ENCODE measurements around the gene NEUROD4.

Gene NEUROD4

DNA sequence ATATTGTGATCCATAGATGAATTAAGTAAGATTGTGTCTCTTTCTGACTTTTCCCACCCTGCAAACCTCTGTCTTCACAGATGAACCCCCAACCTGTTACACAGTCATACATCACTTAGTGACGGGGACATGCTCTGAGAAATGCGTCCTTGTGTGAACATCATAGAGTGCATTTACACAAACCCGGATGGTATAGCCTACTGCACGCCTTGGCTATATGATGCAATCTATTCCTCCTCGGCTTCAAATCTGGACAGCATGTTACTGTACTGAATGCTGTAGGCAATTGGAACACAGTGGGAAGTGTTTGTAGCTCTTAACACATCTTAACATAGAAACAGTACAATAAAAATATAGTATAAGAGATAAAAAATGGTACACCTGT lies 27.8 kb upstream of the NEUROD4 start:
- Histone ChIP-seq H3K4me2 (ENCODE audit: low read length) (peak overlapping the region; percentile 87), H3K79me2 (ENCODE audit: low read length) (no peaks in the 10 kb centered on the region), H2AFZ (ENCODE audit: low read depth, low read length) (peak overlapping the region; percentile 63; the same call in 1 of the 2 replicates), H3K9me3 (ENCODE audit: insufficient read depth, low read length) (no peaks in the 10 kb centered on the region), H4K20me1 (ENCODE audit: insufficient read depth, low read length) (no peaks in the 10 kb centered on the region), H3K27ac (ENCODE audit: low read length) (peak overlapping the region; percentile 95), H3K36me3 (replicated peaks; ENCODE audit: low read depth, low read length) (no peaks in the 10 kb centered on the region), H3K4me1 (ENCODE audit: low read length) (peaks cover 48% of the 10 kb centered on the region), H3K9ac (ENCODE audit: low read length) (peak overlapping the region; percentile 67), H3K4me3 (ENCODE audit: low read length) (peak overlapping the region; percentile 56), H3K27me3 (ENCODE audit: low read depth, low read length) (no peaks in the 10 kb centered on the region)
- TF ChIP-seq, protein P1, sequence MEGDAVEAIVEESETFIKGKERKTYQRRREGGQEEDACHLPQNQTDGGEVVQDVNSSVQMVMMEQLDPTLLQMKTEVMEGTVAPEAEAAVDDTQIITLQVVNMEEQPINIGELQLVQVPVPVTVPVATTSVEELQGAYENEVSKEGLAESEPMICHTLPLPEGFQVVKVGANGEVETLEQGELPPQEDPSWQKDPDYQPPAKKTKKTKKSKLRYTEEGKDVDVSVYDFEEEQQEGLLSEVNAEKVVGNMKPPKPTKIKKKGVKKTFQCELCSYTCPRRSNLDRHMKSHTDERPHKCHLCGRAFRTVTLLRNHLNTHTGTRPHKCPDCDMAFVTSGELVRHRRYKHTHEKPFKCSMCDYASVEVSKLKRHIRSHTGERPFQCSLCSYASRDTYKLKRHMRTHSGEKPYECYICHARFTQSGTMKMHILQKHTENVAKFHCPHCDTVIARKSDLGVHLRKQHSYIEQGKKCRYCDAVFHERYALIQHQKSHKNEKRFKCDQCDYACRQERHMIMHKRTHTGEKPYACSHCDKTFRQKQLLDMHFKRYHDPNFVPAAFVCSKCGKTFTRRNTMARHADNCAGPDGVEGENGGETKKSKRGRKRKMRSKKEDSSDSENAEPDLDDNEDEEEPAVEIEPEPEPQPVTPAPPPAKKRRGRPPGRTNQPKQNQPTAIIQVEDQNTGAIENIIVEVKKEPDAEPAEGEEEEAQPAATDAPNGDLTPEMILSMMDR (IDR thresholded peaks at IDR 0.05; ENCODE audit: low read depth, low read length), result no peak
- TF ChIP-seq EZH2phosphoT487 (IDR thresholded peaks at IDR 0.05; ENCODE audit: low read depth), result no peak

DNA sequence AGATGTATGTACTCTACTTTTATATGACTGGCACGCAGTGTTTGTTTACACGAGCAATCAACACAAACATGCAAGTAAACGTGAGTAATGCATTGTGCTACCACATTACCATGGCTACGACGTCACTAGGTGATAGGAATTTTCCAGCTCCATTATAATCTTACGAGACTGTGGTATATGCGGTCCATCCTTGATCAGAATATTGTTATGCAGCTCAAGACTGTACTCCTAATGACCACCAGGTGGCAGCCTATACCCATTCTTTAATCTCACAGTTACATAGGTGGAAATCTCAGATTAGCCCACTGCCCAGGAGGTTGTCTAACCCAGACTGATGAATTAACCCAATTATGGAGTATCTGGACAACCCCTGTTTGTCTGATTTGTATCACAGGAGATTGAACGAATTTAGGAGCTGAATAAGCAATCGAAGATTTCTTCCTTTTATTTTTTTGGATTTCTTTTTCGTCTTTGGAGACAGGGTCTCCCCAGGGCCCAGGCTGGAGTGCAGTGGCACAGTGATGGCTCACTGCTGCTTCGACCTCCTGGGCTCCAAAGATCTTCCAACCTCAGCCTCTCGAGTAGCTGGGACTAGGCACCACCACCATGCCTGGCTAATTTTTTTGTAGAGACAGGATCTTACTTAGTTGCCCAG lies 26.5 kb upstream of the NEUROD4 start:
- Histone ChIP-seq H3K9me3 (ENCODE audit: insufficient read depth, low read length) (no peaks in the 10 kb centered on the region), H3K79me2 (ENCODE audit: low read length) (no peaks in the 10 kb centered on the region), H3K4me3 (ENCODE audit: low read length) (peak overlapping the region; percentile 30; the same call in 1 of the 2 replicates), H3K9ac (ENCODE audit: low read length) (no peak overlapping the region), H3K36me3 (replicated peaks; ENCODE audit: low read depth, low read length) (no peaks in the 10 kb centered on the region), H2AFZ (ENCODE audit: low read depth, low read length) (no peak overlapping the region), H3K4me1 (ENCODE audit: low read length) (peaks cover 47% of the 10 kb centered on the region), H4K20me1 (ENCODE audit: insufficient read depth, low read length) (no peaks in the 10 kb centered on the region), H3K4me2 (ENCODE audit: low read length) (peak overlapping the region; percentile 57), H3K27me3 (ENCODE audit: low read depth, low read length) (no peaks in the 10 kb centered on the region), H3K27ac (ENCODE audit: low read length) (no peak overlapping the region)
- no peak for TF ChIP-seq EZH2phosphoT487 (IDR thresholded peaks at IDR 0.05; ENCODE audit: low read depth)
- TF ChIP-seq, protein P1 (IDR thresholded peaks at IDR 0.05; ENCODE audit: low read depth, low read length), result peak; percentile 86

DNA sequence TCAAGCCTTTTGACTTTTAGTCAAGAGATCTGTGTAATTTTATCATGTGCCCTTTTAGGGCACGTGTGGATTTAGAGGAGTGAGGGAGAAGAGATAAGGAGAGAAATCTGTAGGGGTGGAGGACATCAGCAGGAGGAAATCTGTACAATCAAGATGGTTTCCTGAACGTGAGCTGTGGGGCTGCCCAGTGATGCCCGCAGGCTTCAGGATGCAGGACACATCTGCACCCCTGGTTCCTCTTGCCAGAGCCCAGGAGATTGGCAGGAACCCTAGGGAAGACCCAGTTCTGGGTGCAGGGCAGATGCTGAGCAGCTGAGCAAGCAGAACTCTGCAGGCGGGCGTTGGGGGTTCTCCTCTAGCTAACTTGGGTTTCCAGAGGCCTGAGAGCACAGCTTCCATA lies 23.6 kb upstream of the NEUROD4 start:
- H3K79me2 ChIP-seq (ENCODE audit: low read length), result no peaks in the 10 kb centered on the region
- H3K27ac ChIP-seq (ENCODE audit: low read length), result no peak overlapping the region
- no peak overlapping the region for H2AFZ ChIP-seq (ENCODE audit: low read depth, low read length)
- no peak overlapping the region for H3K9ac ChIP-seq (ENCODE audit: low read length)
- no peak overlapping the region for H3K4me2 ChIP-seq (ENCODE audit: low read length)
- no peaks in the 10 kb centered on the region for H3K9me3 ChIP-seq (ENCODE audit: insufficient read depth, low read length)
- H4K20me1 ChIP-seq (ENCODE audit: insufficient read depth, low read length), result no peaks in the 10 kb centered on the region
- TF ChIP-seq, protein P1 (IDR thresholded peaks at IDR 0.05; ENCODE audit: low read depth, low read length), result no peak
- TF ChIP-seq EZH2phosphoT487 (IDR thresholded peaks at IDR 0.05; ENCODE audit: low read depth), result no peak
- H3K4me3 ChIP-seq (ENCODE audit: low read length), result no peak overlapping the region
- no peaks in the 10 kb centered on the region for H3K27me3 ChIP-seq (ENCODE audit: low read depth, low read length)
- H3K4me1 ChIP-seq (ENCODE audit: low read length), result peaks cover 23% of the 10 kb centered on the region
- no peaks in the 10 kb centered on the region for H3K36me3 ChIP-seq (replicated peaks; ENCODE audit: low read depth, low read length)

DNA sequence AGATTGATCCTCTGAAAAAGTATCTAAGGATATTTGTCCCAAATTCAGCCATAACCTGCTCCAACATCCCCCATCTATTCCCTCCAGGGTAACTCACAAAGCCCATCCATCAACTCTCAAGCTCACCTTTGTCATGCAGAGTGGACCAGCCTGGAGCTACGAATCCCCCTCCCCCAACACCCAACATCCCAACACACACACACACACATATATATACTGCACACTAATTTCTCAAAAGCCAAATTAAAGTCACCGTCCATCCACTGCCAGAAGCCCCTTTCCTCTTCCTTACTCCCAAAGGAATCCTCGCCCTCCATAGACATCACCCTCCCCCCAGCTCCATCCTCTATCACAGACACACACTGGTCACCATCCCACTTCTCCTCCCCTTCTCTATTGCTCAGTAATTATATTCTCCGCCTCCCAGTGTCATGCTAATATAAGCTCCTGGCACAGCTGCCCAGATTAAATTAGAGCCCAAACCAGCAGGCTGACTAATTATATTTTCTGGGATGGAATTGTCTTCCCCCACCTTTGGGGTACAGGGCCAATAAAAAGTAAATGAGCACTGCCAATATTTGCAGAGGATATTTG lies 21.7 kb upstream of the NEUROD4 start:
- no peaks in the 10 kb centered on the region for H3K79me2 ChIP-seq (ENCODE audit: low read length)
- no peaks in the 10 kb centered on the region for H4K20me1 ChIP-seq (ENCODE audit: insufficient read depth, low read length)
- no peak overlapping the region for H3K9ac ChIP-seq (ENCODE audit: low read length)
- TF ChIP-seq EZH2phosphoT487 (IDR thresholded peaks at IDR 0.05; ENCODE audit: low read depth), result no peak
- TF ChIP-seq, protein P1 (IDR thresholded peaks at IDR 0.05; ENCODE audit: low read depth, low read length), result no peak
- no peaks in the 10 kb centered on the region for H3K9me3 ChIP-seq (ENCODE audit: insufficient read depth, low read length)
- no peak overlapping the region for H2AFZ ChIP-seq (ENCODE audit: low read depth, low read length)
- H3K4me1 ChIP-seq (ENCODE audit: low read length), result peaks cover 15% of the 10 kb centered on the region
- H3K27me3 ChIP-seq (ENCODE audit: low read depth, low read length), result no peaks in the 10 kb centered on the region
- no peaks in the 10 kb centered on the region for H3K36me3 ChIP-seq (replicated peaks; ENCODE audit: low read depth, low read length)
- no peak overlapping the region for H3K4me3 ChIP-seq (ENCODE audit: low read length)
- H3K4me2 ChIP-seq (ENCODE audit: low read length), result no peak overlapping the region
- H3K27ac ChIP-seq (ENCODE audit: low read length), result no peak overlapping the region
